CD4-positive, alpha-beta T cell treated with Interleukin-1 beta for 1 hour (primary cell): ENCODE measurements around the gene CNDP2.

Experiments used
- DNase-seq, 2 donors: peaks; one replicate each; pipeline ENCODE4 v3.0.0-alpha.2; 2020 to 2022

The CNDP2 gene

DNA sequence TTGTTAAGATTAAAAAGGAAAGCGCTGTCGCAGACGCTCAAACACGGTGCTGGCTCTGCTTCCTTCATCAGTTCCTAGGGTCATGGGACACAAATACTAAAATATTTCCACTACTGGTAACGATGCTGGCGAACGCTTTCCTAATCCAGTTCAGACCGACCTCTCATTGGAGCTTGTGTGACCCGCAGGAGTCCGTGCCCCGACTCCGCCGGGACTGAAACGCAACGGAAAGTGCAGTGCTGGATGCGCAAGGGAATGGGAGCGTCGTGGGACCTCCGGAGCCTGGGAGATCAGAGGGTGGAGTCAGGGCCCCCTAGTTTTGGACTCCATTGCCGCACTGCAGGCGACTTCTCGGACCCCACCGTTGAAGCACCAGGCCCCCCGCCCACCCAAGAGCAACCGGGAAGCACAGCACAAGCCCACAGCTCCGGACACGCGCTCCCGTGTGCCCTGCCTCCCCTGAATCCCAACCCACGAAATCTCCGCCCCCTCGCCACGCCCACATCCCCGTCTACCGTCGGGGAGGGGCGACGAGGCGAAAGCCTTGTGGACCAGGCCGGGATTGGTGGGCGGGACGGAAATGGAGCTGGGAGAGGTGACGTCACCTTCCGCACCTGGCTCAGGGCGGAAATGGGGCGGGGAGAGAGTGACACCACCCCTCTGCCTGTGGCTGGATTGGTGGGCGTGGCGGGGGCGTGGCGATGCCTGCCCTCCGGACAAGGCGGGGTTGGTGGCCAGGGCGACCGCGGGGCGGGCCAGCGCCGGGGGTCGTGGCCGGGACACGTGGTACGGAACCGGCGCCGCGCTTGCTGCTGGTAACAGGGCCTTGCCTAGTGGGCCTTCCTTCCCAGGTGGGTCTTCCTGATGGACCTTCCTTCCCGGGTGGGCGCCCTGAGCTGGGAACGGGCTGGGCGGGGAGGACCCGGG lies at the start of gene CNDP2:
TSS of gene CNDP2 (plus strand) at position 783 of the 927 bp plus-strand sequence. CDS start 3,611 bp downstream, outside the sequence.
- peak; percentile 98 to 99 for DNase-seq

- DNase-seq = no peak
These were observed 49.3 kb upstream of the CNDP2 start for GRCh38 chr18:74446631-74447403.

GRCh38 chr18:74447404-74448152 lies 48.6 kb upstream of the CNDP2 start:
- DNase-seq = no peak

- no peak for DNase-seq
These were observed 45.5 kb upstream of the CNDP2 start for GRCh38 chr18:74450626-74451025.

GRCh38 chr18:74451148-74451547 lies 45.0 kb upstream of the CNDP2 start:
- no peak for DNase-seq

- DNase-seq = no peak
These were observed 43.1 kb upstream of the CNDP2 start for GRCh38 chr18:74453016-74453566.

GRCh38 chr18:74453642-74454198 lies 42.4 kb upstream of the CNDP2 start:
- DNase-seq = no peak

DNA sequence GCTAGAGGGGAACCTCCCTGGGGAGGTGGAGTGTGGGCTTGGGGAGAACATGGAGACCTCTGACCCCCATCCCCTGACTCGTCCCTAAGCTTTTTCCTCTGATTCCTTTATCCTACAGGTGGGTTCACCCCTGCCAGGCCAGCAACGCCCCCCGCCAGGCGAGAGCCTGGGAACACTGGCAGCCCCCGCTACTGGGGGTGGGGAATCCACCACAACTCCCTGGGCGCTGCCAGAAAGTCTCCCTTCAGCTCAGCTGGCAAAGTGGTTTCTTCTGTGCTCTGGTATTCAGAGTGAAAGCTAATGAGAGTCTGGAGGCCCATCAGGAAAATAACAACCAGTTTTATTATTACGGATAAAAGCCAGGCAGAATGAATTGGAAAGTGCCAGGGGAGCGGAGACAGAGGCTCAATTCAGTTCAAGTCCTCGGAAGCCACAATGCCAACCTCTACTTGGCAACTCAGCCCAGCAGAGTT lies 41.8 kb upstream of the CNDP2 start:
- no peak for DNase-seq

DNA sequence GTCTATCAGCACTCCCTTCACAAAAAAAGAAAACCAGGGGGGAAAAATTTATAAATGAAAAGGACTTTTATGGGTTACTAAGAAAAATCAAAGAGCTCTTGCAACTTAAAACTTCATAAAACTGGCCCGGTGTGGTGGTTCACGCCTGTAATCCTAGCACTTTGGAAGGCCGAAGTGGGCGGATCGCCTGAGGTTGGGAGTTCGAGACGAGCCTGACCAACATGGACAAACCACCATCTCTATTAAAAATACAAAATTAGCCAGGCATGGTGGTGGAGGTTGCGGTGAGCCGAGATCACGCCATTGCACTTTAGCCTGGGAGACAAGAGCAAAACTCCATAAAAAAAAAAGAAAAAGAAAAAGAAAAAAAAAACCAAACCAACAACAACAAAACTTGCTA lies 40.8 kb upstream of the CNDP2 start:
- DNase-seq = no peak

GRCh38 chr18:74456017-74456348 lies 40.2 kb upstream of the CNDP2 start:
- DNase-seq = no peak

DNA sequence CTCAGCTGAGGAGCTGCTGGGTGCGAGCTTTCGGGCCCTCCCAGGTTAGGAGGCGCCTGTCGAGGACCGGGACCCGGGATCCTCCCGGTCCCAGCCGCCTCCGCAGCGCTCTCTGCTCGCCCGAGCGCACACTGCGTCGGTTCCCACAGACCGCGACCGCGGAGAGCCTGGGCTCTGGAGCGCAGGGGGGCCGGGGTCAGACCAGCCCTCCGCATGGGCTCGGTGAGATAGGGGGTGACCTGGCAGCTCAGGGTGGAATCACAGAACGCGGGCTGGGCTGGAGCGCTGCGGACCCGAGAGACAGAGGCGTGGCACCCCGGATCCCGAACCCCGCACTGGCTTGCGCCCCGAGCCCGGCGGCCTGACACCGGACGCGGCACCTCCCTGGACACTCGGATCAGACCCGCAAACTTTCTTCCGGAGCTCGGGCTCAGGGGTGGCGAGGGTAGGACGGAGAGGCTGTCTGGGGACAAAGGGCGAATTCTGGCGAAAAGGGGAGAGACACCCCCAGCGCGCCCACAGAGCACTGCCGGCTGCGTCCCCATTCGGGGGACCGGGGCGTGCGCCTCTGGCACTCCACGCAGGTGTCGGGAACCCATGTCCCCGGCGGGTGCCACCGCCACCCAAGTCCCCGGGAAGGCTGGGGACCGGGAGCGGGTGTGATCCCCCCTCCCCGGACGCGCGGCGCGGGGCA lies 39.7 kb upstream of the CNDP2 start:
- DNase-seq = no peak

GRCh38 chr18:74457043-74457724 lies 39.0 kb upstream of the CNDP2 start, which contains the start of gene DIPK1C:
Gene DIPK1C, minus strand, starts transcription at chr18:74457308. Its CDS starts 49 bp downstream, at chr18:74457259.
- DNase-seq = no peak

DNA sequence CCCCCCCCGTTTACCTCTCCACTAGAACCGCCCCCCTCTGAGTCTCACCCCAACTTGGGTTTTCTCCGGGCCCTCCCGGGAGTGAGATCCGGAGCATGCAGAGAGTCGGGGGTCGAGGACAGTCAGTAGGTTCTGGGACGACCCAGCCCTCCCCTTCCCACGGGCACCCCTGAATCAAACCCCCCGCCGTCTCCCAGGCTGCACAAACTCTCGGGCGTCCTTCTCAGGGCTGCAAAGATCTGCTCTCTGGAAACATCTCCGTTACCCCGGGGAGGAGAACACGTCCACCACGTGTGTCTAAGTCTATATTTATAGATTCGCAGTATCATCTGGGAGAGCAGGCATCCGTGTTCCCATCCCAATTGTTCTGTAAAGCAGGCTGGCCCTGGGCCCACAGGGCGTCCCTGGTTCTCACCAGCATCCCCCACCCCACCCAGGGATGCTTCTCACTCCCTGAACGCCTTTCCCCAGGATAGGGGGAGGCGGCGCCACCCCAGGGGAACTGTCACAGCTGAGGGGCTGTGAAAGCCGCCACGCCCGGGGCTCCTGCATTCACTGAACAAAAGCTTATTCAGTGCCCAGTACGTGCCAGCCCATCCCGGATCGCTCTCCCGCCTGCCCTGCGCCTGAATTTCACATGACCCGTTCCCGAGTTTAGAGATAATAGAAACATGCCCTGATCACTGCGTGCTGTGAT lies 38.3 kb upstream of the CNDP2 start:
- DNase-seq = no peak

GRCh38 chr18:74459889-74460288 lies 36.3 kb upstream of the CNDP2 start:
- DNase-seq = no peak

- DNase-seq = no peak
These were observed 35.3 kb upstream of the CNDP2 start for GRCh38 chr18:74460825-74461224.

DNA sequence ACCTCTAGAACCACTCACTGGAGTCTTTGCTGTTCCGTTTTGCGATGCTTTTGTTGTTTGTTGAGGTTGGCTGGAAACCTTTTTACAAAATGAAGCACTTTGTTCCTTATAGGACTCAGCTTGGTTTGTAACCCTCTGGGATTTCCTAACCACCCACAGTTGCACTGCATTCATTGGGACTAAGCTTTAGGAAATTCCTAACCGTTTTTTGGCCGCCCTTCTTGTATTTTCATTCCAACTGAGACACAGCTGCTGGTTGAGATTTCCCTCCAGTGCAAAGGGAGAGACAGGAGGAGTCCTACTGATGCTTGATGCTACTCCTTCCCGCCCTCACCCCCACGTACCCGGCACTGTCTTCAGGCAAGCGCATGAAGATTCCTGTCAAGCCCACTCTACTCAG lies 32.9 kb upstream of the CNDP2 start:
- DNase-seq = no peak

GRCh38 chr18:74463983-74464382 lies 32.2 kb upstream of the CNDP2 start:
- DNase-seq = no peak

GRCh38 chr18:74465775-74466174 lies 30.4 kb upstream of the CNDP2 start:
- no peak for DNase-seq

GRCh38 chr18:74468547-74469061 lies 27.6 kb upstream of the CNDP2 start:
- DNase-seq = no peak

- DNase-seq = no peak
These were observed 23.9 kb upstream of the CNDP2 start for GRCh38 chr18:74472312-74472711.
